H1 (cell line): ENCODE measurements around the gene CLP1. TPM values are rescaled to one million over a fixed set of nuclear protein-coding genes. Genes with fewer than 3 reads are reported as not detected.

Experiments
- CTCF ChIA-PET: fragments of 300-600 bp; sonication (Branson Sonifier 250); formaldehyde crosslinking; loops from one replicate; lab custom pipeline; 2021; ENCODE audit not compliant: partially characterized antibody; lab: Charles Lee
- POLR2A ChIA-PET: fragments of 300-600 bp; sonication (Branson Sonifier 250); formaldehyde crosslinking; loops from one replicate; lab custom pipeline; 2021; ENCODE audit warnings: inconsistent platforms; ENCODE audit not compliant: partially characterized antibody; lab: Charles Lee
- DNase-seq, 2 experiments: peaks; one replicate each; pipeline versions ENCODE4 v3.0.0 to v3.0.0-alpha.2; 2010 to 2022; ENCODE audit warnings: low spot score in 2 of 2, low read depth in 1 of 2, mixed read lengths in 1 of 2
- FAIRE-seq: peaks from 2 replicates; lab custom pipeline; 2011; peaks lifted over from hg19 to GRCh38; lab: Jason Lieb, UNC
- H2AFZ ChIP-seq: 2 replicates; pipeline ENCODE4 v1.8.1; 2012; ENCODE audit warnings: low read length, inconsistent platforms
- H2AK5ac ChIP-seq: 2 replicates; pipeline ENCODE4 v1.6.1; 2013; ENCODE audit warnings: low read depth, low read length
- H2BK120ac ChIP-seq: replicated peaks from 2 replicates; pipeline ENCODE3; 2013; ENCODE audit warnings: low read depth, low read length, inconsistent platforms
- H2BK12ac ChIP-seq: 2 replicates; pipeline ENCODE4 v1.6.1; 2013; ENCODE audit warnings: low read depth, low read length
- H2BK15ac ChIP-seq: 2 replicates; pipeline ENCODE4 v1.6.1; 2013; ENCODE audit warnings: low read length
- H2BK20ac ChIP-seq: 2 replicates; pipeline ENCODE4 v1.6.1; 2013; ENCODE audit warnings: low read length
- H2BK5ac ChIP-seq: 2 replicates; pipeline ENCODE4 v1.6.1; 2013; ENCODE audit warnings: low read depth, low read length
- H3K14ac ChIP-seq: 2 replicates; pipeline ENCODE4 v1.6.1; 2013; ENCODE audit warnings: inconsistent platforms; ENCODE audit not compliant: insufficient read length
- H3K18ac ChIP-seq: 2 replicates; pipeline ENCODE4 v1.6.1; 2013; ENCODE audit warnings: low read length; ENCODE audit errors: extremely low read depth
- H3K23ac ChIP-seq: 2 replicates; pipeline ENCODE4 v1.6.1; 2013; ENCODE audit warnings: inconsistent platforms; ENCODE audit not compliant: insufficient read length
- H3K23me2 ChIP-seq: 2 replicates; pipeline ENCODE4 v1.6.1; 2013; ENCODE audit warnings: low read depth, low read length
- H3K27ac ChIP-seq: 2 replicates; pipeline ENCODE4 v1.6.1; 2011; ENCODE audit warnings: low read depth, low read length, inconsistent platforms
- H3K27me3 ChIP-seq, 4 experiments: replicated peaks in 1 of 4; 1 replicate in 1 of 4; 2 replicates in 3 of 4; pipeline versions ENCODE4 v1.6.1 to v1.8.1; 2011 to 2013; ENCODE audit warnings: low read length in 3 of 4, mild to moderate bottlenecking in 3 of 4, inconsistent platforms in 2 of 4, mixed read lengths in 2 of 4, moderate library complexity in 1 of 4; ENCODE audit not compliant: control insufficient read depth in 3 of 4, insufficient read depth in 3 of 4; ENCODE audit errors: extremely low read depth in 1 of 4
- H3K36me3 ChIP-seq, 4 experiments: 2 replicates each; pipeline versions ENCODE4 v1.6.1 to v1.8.1; 2011 to 2013; ENCODE audit warnings: mild to moderate bottlenecking in 4 of 4, low read length in 3 of 4, moderate library complexity in 2 of 4, control low read depth in 1 of 4, inconsistent platforms in 1 of 4; ENCODE audit not compliant: insufficient read depth in 4 of 4, control insufficient read depth in 2 of 4
- H3K4ac ChIP-seq: replicated peaks from 2 replicates; pipeline ENCODE3; 2013; ENCODE audit warnings: low read length, low read depth, mixed read lengths, inconsistent platforms; ENCODE audit not compliant: insufficient read length
- H3K4me1 ChIP-seq, 4 experiments: replicated peaks in 1 of 4; 1 replicate in 1 of 4; 2 replicates in 3 of 4; pipeline versions ENCODE4 v1.6.1 to v1.8.1; 2011 to 2013; ENCODE audit warnings: low read length in 3 of 4, inconsistent platforms in 2 of 4, mixed read lengths in 1 of 4; ENCODE audit not compliant: insufficient read depth in 4 of 4, control insufficient read depth in 3 of 4
- H3K4me2 ChIP-seq, 2 experiments: 2 replicates each; pipeline versions ENCODE4 v1.6.1 to v1.8.1; 2011 to 2013; ENCODE audit warnings: low read depth in 2 of 2, low read length in 2 of 2, control low read depth in 1 of 2, inconsistent platforms in 1 of 2, mild to moderate bottlenecking in 1 of 2; ENCODE audit not compliant: insufficient read depth in 1 of 2
- H3K4me3 ChIP-seq, 4 experiments: fragments of 200-600, 300-600 bp in 1 of 4; sonication (generic), shearing (Covaris generic), sonication (Bioruptor Twin) in 1 of 4; 2 replicates each; pipeline versions ENCODE4 v1.5.1 to v1.8.1; 2011 to 2016; ENCODE audit warnings: low read length in 4 of 4, low read depth in 3 of 4, control low read depth in 2 of 4, inconsistent platforms in 2 of 4, mild to moderate bottlenecking in 2 of 4, mixed read lengths in 1 of 4, moderate library complexity in 1 of 4; ENCODE audit not compliant: insufficient read depth in 2 of 4; ENCODE audit errors: extremely low read depth in 1 of 4
- H3K56ac ChIP-seq: replicated peaks from 2 replicates; pipeline ENCODE3; 2013; ENCODE audit warnings: low read depth, mild to moderate bottlenecking, mixed read lengths, low read length, inconsistent platforms; ENCODE audit not compliant: insufficient read length
- H3K79me1 ChIP-seq: 2 replicates; pipeline ENCODE4 v1.6.1; 2013; ENCODE audit warnings: low read depth, low read length, control low read depth
- H3K79me2 ChIP-seq, 2 experiments: 2 replicates each; pipeline versions ENCODE4 v1.6.1 to v1.8.1; 2012 to 2013; ENCODE audit warnings: low read length in 2 of 2, mild to moderate bottlenecking in 2 of 2, inconsistent platforms in 1 of 2; ENCODE audit not compliant: insufficient read depth in 2 of 2, control insufficient read depth in 1 of 2
- H3K9ac ChIP-seq, 4 experiments: replicated peaks in 1 of 4; 1 replicate in 1 of 4; 2 replicates in 3 of 4; pipeline versions ENCODE4 v1.6.1 to v1.8.1; 2011 to 2013; ENCODE audit warnings: low read depth in 3 of 4, low read length in 3 of 4, control low read depth in 2 of 4, mild to moderate bottlenecking in 2 of 4, moderate library complexity in 2 of 4, inconsistent platforms in 1 of 4; ENCODE audit errors: extremely low read depth in 1 of 4
- H3K9me3 ChIP-seq, 2 experiments: 2 replicates each; pipeline versions ENCODE4 v1.6.1 to v1.8.1; 2012 to 2013; ENCODE audit warnings: mild to moderate bottlenecking in 2 of 2, moderate library complexity in 2 of 2, control low read depth in 1 of 2, inconsistent platforms in 1 of 2, low read depth in 1 of 2, low read length in 1 of 2, mixed read lengths in 1 of 2; ENCODE audit not compliant: insufficient read depth in 2 of 2
- H4K20me1 ChIP-seq, 2 experiments: replicated peaks in 1 of 2; 2 replicates each; pipeline versions ENCODE3 to v1.8.1; 2011 to 2013; ENCODE audit warnings: inconsistent platforms in 2 of 2, low read length in 2 of 2, mild to moderate bottlenecking in 1 of 2; ENCODE audit not compliant: insufficient read depth in 2 of 2, control insufficient read depth in 1 of 2
- H4K5ac ChIP-seq: 2 replicates; pipeline ENCODE4 v1.6.1; 2013; ENCODE audit warnings: low read length, low read depth, mixed read lengths, inconsistent platforms; ENCODE audit not compliant: insufficient read length
- H4K8ac ChIP-seq: 2 replicates; pipeline ENCODE4 v1.8.0; 2013; ENCODE audit warnings: mild to moderate bottlenecking, moderate library complexity, low read length, inconsistent platforms; ENCODE audit not compliant: insufficient read depth; ENCODE audit errors: extremely low read depth
- H4K91ac ChIP-seq: replicated peaks from 2 replicates; pipeline ENCODE3; 2013; ENCODE audit warnings: low read length, mixed read lengths, inconsistent platforms; ENCODE audit not compliant: insufficient read length
- BRCA1 ChIP-seq: IDR thresholded peaks from 2 replicates; pipeline ENCODE4 v1.6.1; 2012; ENCODE audit warnings: low read depth, low read length, improper control_type of control experiment
- CBX5 ChIP-seq: fragments of 300-800, 300-1000 bp; sonication (generic); IDR thresholded peaks from 2 replicates; pipeline ENCODE4 v1.7.1; 2016; ENCODE audit warnings: antibody characterized with exemption, low read length, low read depth
- CBX8 ChIP-seq: fragments of 300-800, 300-1000 bp; sonication (generic); IDR thresholded peaks from 2 replicates; pipeline ENCODE4 v1.7.1; 2016; ENCODE audit warnings: low read depth, low read length, borderline replicate concordance
- CHD1 ChIP-seq: IDR thresholded peaks from 2 replicates; pipeline ENCODE4 v1.6.1; 2012; ENCODE audit warnings: low read depth, low read length, improper control_type of control experiment
- GABPA ChIP-seq: IDR thresholded peaks from 2 replicates; pipeline ENCODE4 v1.6.1; 2011; ENCODE audit warnings: mild to moderate bottlenecking, low read length, moderate library complexity, borderline replicate concordance; ENCODE audit not compliant: insufficient read depth
- GTF2F1 ChIP-seq: IDR thresholded peaks from 2 replicates; pipeline ENCODE4 v1.6.1; 2012; ENCODE audit warnings: low read depth, low read length, improper control_type of control experiment, borderline replicate concordance
- WGBS, 2 experiments: shearing (Covaris generic) in 1 of 2; methylation state at CpG; one replicate each; pipeline versions ENCODE4 v1.1.6 to v1.1.7; 2013 to 2015; ENCODE audit warnings: low lambda C conversion rate in 2 of 2, mixed read lengths in 2 of 2, inconsistent platforms in 1 of 2, low coverage in 1 of 2, missing lambda C conversion rate in 1 of 2; ENCODE audit not compliant: insufficient replicate concordance in 2 of 2, insufficient coverage in 1 of 2, insufficient read length in 1 of 2; ENCODE audit errors: extremely low coverage in 1 of 2, missing lambda C conversion rate in 1 of 2; 5-methylcytosine and 5-hydroxymethylcytosine counted together
- polyA plus RNA-seq, 7 experiments: library from polyadenylated mRNA; depleted of rRNA in 3 of 7; stranded (reverse) in 5 of 7; unstranded in 2 of 7; fragments of >200 nt in 5 of 7; fragments of 200-250 nt in 2 of 7; gene quantifications; 1 replicate in 5 of 7; 2 replicates in 1 of 7; 4 replicates in 1 of 7; pipeline versions ENCODE4 v1.2.1 to v1.2.3, GENCODE V29; 2011 to 2013; ENCODE audit warnings: missing spikeins in 2 of 7, mixed read lengths in 2 of 7
- total RNA-seq: library from RNA; stranded (reverse); fragmentation: NEBNext Ultra II Directional; extraction: Animal tissue kit (Norgen Biotek cat#: 25700); gene quantifications from 2 replicates; pipeline ENCODE4 v1.2.1, GENCODE V29; 2021
- TF ChIP-seq, protein P1 (sequence below), 3 experiments: IDR thresholded peaks; 1 replicate in 2 of 3; 2 replicates in 1 of 3; pipeline versions ENCODE4 v1.5.1 to v1.6.1; 2011; ENCODE audit warnings: low read length in 3 of 3, mild to moderate bottlenecking in 3 of 3, inconsistent platforms in 2 of 3, low read depth in 1 of 3, moderate library complexity in 1 of 3; ENCODE audit not compliant: insufficient read depth in 1 of 3; ENCODE audit errors: control extremely low read depth in 1 of 3

CLP1 gene
- total and polyA plus RNA-seq, 2 of the 8 experiments (the other 6 are each of a cell fraction or from before 2014, with no cell fraction given), result 29.4 to 29.9 TPM

DNA sequence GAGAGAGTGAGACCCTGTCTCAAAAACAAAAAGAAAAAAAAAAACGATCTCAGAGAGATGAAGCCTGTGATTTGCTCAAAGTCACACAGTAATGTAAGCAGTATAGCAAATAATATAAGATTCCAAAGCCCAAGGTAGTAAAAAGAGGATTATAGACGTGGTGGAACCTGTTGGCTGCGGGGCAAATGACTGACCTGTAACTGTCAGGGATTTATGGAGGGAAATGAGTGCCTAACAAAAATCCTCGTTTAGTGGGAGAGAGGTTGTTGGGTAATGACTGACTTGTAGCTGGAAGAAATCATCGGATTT lies 723 bp upstream of the CLP1 start:
- peaks cover 3 to 22% (median 17%) of the 10 kb centered on the region in 4 experiments; a peak in 6 of 8 replicates for H3K36me3 ChIP-seq
- DNase-seq (no peak), FAIRE-seq (no peak)
- H3K4me2 ChIP-seq, result peak overlapping the region; percentile 68 to 92
- H3K4me3 ChIP-seq, result peak overlapping the region; percentile 31 to 93 (median 66); a peak in 7 of 8 replicates
- H3K4ac ChIP-seq, result no peak overlapping the region
- H3K27me3 ChIP-seq, result peaks cover 0 to under 1% (median 0%) of the 10 kb centered on the region in 4 experiments; a peak in 5 of 7 replicates
- no peak overlapping the region for H4K91ac ChIP-seq
- H3K79me2 ChIP-seq, result peaks cover 0 to 20% of the 10 kb centered on the region in 2 experiments; a peak in 3 of 4 replicates
- H2BK5ac ChIP-seq, result no peak overlapping the region
- no peak overlapping the region for H4K5ac ChIP-seq
- H2AFZ ChIP-seq, result no peak overlapping the region
- H2BK120ac ChIP-seq, result no peak overlapping the region
- H2BK20ac ChIP-seq, result no peak overlapping the region
- peaks cover 2 to 3% of the 10 kb centered on the region in 2 experiments for H4K20me1 ChIP-seq
- H3K18ac ChIP-seq, result no peak overlapping the region
- ChIA-PET POLR2A (interaction anchor here (0.7 to 29.6 kb wide), 5 partner anchors 11 to 174 kb away, joined by 4 to 1546 read pairs (median 13); partner anchors contain the start of genes SERPING1, UBE2L6, YPEL4 and ZDHHC5), CTCF (interaction anchor here (0.8 to 2.7 kb wide), 6 partner anchors 13 to 89 kb away, joined by 3 to 10 read pairs (median 5); partner anchors contain the start of gene UBE2L6)
- no peak overlapping the region for H3K14ac ChIP-seq
- TF ChIP-seq GTF2F1, result no peak
- TF ChIP-seq, protein P1, sequence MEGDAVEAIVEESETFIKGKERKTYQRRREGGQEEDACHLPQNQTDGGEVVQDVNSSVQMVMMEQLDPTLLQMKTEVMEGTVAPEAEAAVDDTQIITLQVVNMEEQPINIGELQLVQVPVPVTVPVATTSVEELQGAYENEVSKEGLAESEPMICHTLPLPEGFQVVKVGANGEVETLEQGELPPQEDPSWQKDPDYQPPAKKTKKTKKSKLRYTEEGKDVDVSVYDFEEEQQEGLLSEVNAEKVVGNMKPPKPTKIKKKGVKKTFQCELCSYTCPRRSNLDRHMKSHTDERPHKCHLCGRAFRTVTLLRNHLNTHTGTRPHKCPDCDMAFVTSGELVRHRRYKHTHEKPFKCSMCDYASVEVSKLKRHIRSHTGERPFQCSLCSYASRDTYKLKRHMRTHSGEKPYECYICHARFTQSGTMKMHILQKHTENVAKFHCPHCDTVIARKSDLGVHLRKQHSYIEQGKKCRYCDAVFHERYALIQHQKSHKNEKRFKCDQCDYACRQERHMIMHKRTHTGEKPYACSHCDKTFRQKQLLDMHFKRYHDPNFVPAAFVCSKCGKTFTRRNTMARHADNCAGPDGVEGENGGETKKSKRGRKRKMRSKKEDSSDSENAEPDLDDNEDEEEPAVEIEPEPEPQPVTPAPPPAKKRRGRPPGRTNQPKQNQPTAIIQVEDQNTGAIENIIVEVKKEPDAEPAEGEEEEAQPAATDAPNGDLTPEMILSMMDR (IDR thresholded peaks at IDR 0.05; ENCODE audit: control extremely low read depth in 1 of 3, insufficient read depth in 1 of 3, low read depth in 1 of 3, low read length in 3 of 3), result no peak
- no peak for TF ChIP-seq CHD1
- TF ChIP-seq CBX5, result no peak
- no peak for TF ChIP-seq CBX8
- TF ChIP-seq BRCA1, result no peak
- TF ChIP-seq GABPA, result no peak
- H4K8ac ChIP-seq, result no peak overlapping the region
- H3K27ac ChIP-seq, result no peak overlapping the region
- H3K23ac ChIP-seq, result no peak overlapping the region
- H3K56ac ChIP-seq, result no peak overlapping the region
- no peak overlapping the region for H2AK5ac ChIP-seq
- whole genome bisulfite sequencing, 2 experiments, result 52% methylated on average over 5 of the region's 5 CpGs; no CpG with 5 or more reads in 1 of the 2 experiments
- no peaks in the 10 kb centered on the region; a peak in 3 of 7 replicates for H3K4me1 ChIP-seq
- H3K9me3 ChIP-seq, result no peaks in the 10 kb centered on the region
- H2BK15ac ChIP-seq, result no peak overlapping the region
- H3K9ac ChIP-seq, result peak overlapping the region in 1 of 4 experiments; percentile 73; a peak in 1 of 7 replicates
- H3K79me1 ChIP-seq, result peaks cover 4% of the 10 kb centered on the region; the same call in 1 of the 2 replicates
- no peak overlapping the region for H2BK12ac ChIP-seq
- peaks cover 4% of the 10 kb centered on the region for H3K23me2 ChIP-seq
